ENCODE results near the gene TEX14. TPM values are rescaled to one million over a fixed set of nuclear protein-coding genes. Genes with fewer than 3 reads are reported as not detected.

Gene TEX14
- total and polyA plus RNA-seq, 10 of the 15 experiments (the other 5 are each of a cell fraction or from before 2014, with no cell fraction given), result 0.15 to 1.3 (median 0.66) TPM

GRCh38 chr17:58679263-58680037 is 12.4 kb downstream of the TEX14 start (continued):
- no peak for TF ChIP-seq E2F4 (IDR thresholded peaks at IDR 0.05; ENCODE audit: low read depth, low read length)
- TF ChIP-seq SREBF1 (IDR thresholded peaks at IDR 0.05; ENCODE audit: low read length), result peak; percentile 64; the same call in 1 of the 2 replicates
- TF ChIP-seq, protein P1, sequence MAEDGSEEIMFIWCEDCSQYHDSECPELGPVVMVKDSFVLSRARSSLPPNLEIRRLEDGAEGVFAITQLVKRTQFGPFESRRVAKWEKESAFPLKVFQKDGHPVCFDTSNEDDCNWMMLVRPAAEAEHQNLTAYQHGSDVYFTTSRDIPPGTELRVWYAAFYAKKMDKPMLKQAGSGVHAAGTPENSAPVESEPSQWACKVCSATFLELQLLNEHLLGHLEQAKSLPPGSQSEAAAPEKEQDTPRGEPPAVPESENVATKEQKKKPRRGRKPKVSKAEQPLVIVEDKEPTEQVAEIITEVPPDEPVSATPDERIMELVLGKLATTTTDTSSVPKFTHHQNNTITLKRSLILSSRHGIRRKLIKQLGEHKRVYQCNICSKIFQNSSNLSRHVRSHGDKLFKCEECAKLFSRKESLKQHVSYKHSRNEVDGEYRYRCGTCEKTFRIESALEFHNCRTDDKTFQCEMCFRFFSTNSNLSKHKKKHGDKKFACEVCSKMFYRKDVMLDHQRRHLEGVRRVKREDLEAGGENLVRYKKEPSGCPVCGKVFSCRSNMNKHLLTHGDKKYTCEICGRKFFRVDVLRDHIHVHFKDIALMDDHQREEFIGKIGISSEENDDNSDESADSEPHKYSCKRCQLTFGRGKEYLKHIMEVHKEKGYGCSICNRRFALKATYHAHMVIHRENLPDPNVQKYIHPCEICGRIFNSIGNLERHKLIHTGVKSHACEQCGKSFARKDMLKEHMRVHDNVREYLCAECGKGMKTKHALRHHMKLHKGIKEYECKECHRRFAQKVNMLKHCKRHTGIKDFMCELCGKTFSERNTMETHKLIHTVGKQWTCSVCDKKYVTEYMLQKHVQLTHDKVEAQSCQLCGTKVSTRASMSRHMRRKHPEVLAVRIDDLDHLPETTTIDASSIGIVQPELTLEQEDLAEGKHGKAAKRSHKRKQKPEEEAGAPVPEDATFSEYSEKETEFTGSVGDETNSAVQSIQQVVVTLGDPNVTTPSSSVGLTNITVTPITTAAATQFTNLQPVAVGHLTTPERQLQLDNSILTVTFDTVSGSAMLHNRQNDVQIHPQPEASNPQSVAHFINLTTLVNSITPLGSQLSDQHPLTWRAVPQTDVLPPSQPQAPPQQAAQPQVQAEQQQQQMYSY (CRISPR knock-in tag; IDR thresholded peaks at IDR 0.05), result peak; percentile 100
- TF ChIP-seq NR2C2 (IDR thresholded peaks at IDR 0.05; ENCODE audit: borderline replicate concordance, control insufficient read depth, insufficient read length, low read depth), result no peak
- TF ChIP-seq SKIL (IDR thresholded peaks at IDR 0.05; ENCODE audit: low read depth, poor library complexity, severe bottlenecking), result peak; percentile 79
- TF ChIP-seq ZNF687 (IDR thresholded peaks at IDR 0.05), result peak; percentile 99
- no peak for TF ChIP-seq USF2 (IDR thresholded peaks at IDR 0.05; ENCODE audit: borderline replicate concordance, low read depth, low read length)
- TF ChIP-seq RAD51 (IDR thresholded peaks at IDR 0.05), result peak; percentile 56; the same call in 1 of the 2 replicates
- peak; percentile 100 for TF ChIP-seq MTA3 (IDR thresholded peaks at IDR 0.05; ENCODE audit: borderline replicate concordance, low read length)
- TF ChIP-seq BCL3 (IDR thresholded peaks at IDR 0.05; ENCODE audit: borderline replicate concordance, insufficient read depth, low read depth, low read length, poor library complexity, severe bottlenecking), result peak; percentile 100
- TF ChIP-seq WRNIP1 (IDR thresholded peaks at IDR 0.05; ENCODE audit: borderline replicate concordance, low read depth, low read length), result peak; percentile 99
- peak; percentile 99 for TF ChIP-seq SMAD1 (IDR thresholded peaks at IDR 0.05; ENCODE audit: low read depth, partially characterized antibody)

Measured in GM12878 (cell line).